ENCODE measurements around the gene BTN1A1.
"Not testable (repeated sequence)": the region's sequence is repeated elsewhere in the genome, so short reads cannot be mapped to it uniquely, and the experiment has no call there.

The BTN1A1 gene

GRCh38 chr6:26500102-26500501 lies at the start of gene BTN1A1:
Gene BTN1A1, plus strand, starts transcription at chr6:26500303. Its CDS starts 984 bp downstream, at chr6:26501287.
- no peak for DNase-seq

- DNase-seq = no peak
Measured at GRCh38 chr6:26452631-26453235, 47.4 kb upstream of the BTN1A1 start.

- no peak for DNase-seq
Measured at GRCh38 chr6:26454631-26455030, 45.5 kb upstream of the BTN1A1 start.

- no peak for DNase-seq
Measured at GRCh38 chr6:26455357-26455970, 44.6 kb upstream of the BTN1A1 start.

- peak in 24 of 51 donors; percentile 10 to 77 (median 41) for DNase-seq
Measured at GRCh38 chr6:26457264-26457805, 42.8 kb upstream of the BTN1A1 start.

- peak in 50 of 51 donors; percentile 7 to 93 (median 68) for DNase-seq
Measured at GRCh38 chr6:26457806-26458688, 42.1 kb upstream of the BTN1A1 start, which contains the start of gene BTN2A1. Gene BTN2A1, plus strand, starts transcription at chr6:26457955. Its CDS starts 682 bp downstream, at chr6:26458637.

GRCh38 chr6:26459023-26459810 lies 40.9 kb upstream of the BTN1A1 start:
- DNase-seq = no peak

- not testable (repeated sequence) for DNase-seq
Measured at GRCh38 chr6:26461353-26461752, 38.8 kb upstream of the BTN1A1 start.

- no peak for DNase-seq
Measured at GRCh38 chr6:26464014-26464413, 36.1 kb upstream of the BTN1A1 start.

- DNase-seq = no peak
Measured at GRCh38 chr6:26464416-26465131, 35.5 kb upstream of the BTN1A1 start.

GRCh38 chr6:26465776-26466175 lies 34.3 kb upstream of the BTN1A1 start:
- DNase-seq = no peak

GRCh38 chr6:26468829-26469228 lies 31.3 kb upstream of the BTN1A1 start:
- DNase-seq = no peak

GRCh38 chr6:26470643-26471042 lies 29.5 kb upstream of the BTN1A1 start:
- no peak for DNase-seq

GRCh38 chr6:26471970-26472369 lies 28.1 kb upstream of the BTN1A1 start:
- no peak for DNase-seq

- DNase-seq = no peak
Measured at GRCh38 chr6:26472549-26473290, 27.4 kb upstream of the BTN1A1 start.

- no peak for DNase-seq
Measured at GRCh38 chr6:26473429-26473757, 26.7 kb upstream of the BTN1A1 start.

GRCh38 chr6:26473758-26474438 lies 26.2 kb upstream of the BTN1A1 start:
- peak in 40 of 51 donors; percentile 1 to 91 (median 25) for DNase-seq

GRCh38 chr6:26474439-26474881 lies 25.6 kb upstream of the BTN1A1 start:
- peak in 1 of 51 donors; percentile 72 for DNase-seq

Data from hypothalamus (tissue), 51 donors.